BE2C (cell line): ENCODE results near the gene FMO1.

ENCODE experiments used
- DNase-seq: peaks from one replicate; pipeline ENCODE4 v3.0.0-alpha.2; 2020
- H3K27me3 ChIP-seq: fragments of 250-450 bp; sonication (Bioruptor Pico); 2 replicates; pipeline ENCODE4 v1.5.1; 2020; ENCODE audit warnings: mild to moderate bottlenecking
- H3K36me3 ChIP-seq: fragments of 250-450 bp; sonication (Bioruptor Pico); 2 replicates; pipeline ENCODE4 v1.5.1; 2020; ENCODE audit warnings: mild to moderate bottlenecking
- H3K4me1 ChIP-seq: fragments of 250-450 bp; sonication (Bioruptor Pico); 2 replicates; pipeline ENCODE4 v1.5.1; 2020
- H3K4me3 ChIP-seq: 2 replicates; pipeline ENCODE4 v1.5.1; 2011; ENCODE audit warnings: low read depth, low read length
- H3K9me3 ChIP-seq: fragments of 250-450 bp; sonication (Bioruptor Pico); 2 replicates; pipeline ENCODE4 v1.5.1; 2020
- TF ChIP-seq, protein P1 (sequence below): IDR thresholded peaks from 2 replicates; pipeline ENCODE4 v1.5.1; 2012; ENCODE audit warnings: mild to moderate bottlenecking, low read depth, low read length

FMO1 gene

DNA sequence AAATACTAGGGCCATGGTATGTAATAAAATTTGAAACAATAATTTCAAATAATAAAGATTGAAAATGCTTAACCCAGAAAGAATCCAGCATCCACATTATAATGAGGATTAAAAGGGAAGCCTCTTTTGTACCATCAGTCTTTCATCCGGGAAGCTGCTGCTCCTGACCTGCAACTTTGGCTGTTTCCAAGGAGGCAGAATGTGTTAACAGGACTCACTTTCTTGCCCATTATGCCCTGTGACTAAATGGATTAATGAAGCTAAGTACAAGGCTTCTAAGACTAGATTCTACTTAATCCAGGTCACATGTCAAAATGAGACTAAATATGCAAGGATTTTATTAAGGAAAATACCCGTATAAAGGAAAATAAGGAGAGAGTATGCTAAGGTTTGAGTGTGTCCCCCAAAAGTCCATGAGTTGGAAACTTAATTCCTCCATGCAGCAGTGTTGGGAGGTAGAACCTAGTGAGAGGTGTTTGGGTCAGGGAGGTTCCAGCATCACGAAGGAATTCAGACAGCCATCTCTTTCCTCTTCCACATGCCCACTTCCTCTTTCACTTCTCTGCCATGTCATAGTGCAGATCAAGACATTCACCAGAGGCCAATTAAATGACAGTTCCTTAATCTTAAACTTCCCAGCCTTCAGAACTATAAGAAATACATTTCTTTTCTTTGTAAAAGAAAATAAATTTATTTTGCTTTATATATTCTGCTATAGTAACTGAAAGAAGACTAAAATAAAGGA, 35.5 kb upstream of the FMO1 start:
- Histone ChIP-seq H3K36me3 (no peaks in the 10 kb centered on the region), H3K27me3 (no peaks in the 10 kb centered on the region), H3K4me3 (no peak overlapping the region), H3K4me1 (no peaks in the 10 kb centered on the region), H3K9me3 (no peaks in the 10 kb centered on the region)
- TF ChIP-seq, protein P1, sequence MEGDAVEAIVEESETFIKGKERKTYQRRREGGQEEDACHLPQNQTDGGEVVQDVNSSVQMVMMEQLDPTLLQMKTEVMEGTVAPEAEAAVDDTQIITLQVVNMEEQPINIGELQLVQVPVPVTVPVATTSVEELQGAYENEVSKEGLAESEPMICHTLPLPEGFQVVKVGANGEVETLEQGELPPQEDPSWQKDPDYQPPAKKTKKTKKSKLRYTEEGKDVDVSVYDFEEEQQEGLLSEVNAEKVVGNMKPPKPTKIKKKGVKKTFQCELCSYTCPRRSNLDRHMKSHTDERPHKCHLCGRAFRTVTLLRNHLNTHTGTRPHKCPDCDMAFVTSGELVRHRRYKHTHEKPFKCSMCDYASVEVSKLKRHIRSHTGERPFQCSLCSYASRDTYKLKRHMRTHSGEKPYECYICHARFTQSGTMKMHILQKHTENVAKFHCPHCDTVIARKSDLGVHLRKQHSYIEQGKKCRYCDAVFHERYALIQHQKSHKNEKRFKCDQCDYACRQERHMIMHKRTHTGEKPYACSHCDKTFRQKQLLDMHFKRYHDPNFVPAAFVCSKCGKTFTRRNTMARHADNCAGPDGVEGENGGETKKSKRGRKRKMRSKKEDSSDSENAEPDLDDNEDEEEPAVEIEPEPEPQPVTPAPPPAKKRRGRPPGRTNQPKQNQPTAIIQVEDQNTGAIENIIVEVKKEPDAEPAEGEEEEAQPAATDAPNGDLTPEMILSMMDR, result no peak
- DNase-seq, result no peak

DNA sequence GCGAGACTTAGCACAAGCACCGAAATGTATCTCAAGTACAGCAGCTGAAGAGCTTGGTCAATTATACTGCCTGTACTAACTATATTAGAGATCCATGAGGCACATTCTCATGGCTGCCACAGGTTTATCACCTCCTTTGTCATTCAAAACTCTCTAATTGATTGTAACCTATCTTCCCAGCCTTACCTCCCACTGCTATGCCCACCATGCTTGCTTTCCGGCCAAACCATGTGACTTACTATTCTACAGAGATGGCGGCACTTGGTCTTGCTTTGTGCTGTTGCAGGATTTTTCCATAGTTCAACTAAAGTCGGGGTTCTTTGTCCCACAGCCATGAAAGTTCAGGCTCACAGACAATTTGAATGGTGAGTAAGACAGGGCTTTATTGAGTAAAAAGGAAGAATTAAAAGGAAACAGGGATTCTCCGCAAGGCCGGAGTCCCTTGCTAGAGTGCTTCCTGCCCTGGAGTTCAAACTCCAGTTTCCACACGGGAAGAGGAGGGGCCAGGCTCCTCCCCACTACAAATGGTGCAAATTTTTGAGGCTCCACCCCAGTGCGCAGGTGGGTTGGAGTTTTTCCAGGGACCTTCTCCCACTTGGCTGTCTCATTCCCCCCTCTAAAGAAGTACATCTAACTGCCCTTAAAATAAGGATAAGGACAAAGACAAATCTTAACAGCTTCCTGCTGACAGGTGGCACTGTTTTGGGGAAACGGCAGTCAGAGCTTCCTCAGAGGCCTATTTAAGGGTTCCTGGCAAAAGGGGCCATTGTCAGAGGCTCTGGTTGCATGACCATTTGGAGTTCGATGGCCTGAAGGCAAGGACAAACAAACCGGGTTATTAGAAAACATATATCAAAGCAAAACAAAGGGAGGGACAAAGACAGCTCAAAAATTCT, 34.5 kb upstream of the FMO1 start:
- no peaks in the 10 kb centered on the region for H3K4me1 ChIP-seq
- DNase-seq, result no peak
- no peak overlapping the region for H3K4me3 ChIP-seq
- TF ChIP-seq, protein P1, result no peak
- no peaks in the 10 kb centered on the region for H3K9me3 ChIP-seq
- H3K27me3 ChIP-seq, result no peaks in the 10 kb centered on the region
- no peaks in the 10 kb centered on the region for H3K36me3 ChIP-seq

DNA sequence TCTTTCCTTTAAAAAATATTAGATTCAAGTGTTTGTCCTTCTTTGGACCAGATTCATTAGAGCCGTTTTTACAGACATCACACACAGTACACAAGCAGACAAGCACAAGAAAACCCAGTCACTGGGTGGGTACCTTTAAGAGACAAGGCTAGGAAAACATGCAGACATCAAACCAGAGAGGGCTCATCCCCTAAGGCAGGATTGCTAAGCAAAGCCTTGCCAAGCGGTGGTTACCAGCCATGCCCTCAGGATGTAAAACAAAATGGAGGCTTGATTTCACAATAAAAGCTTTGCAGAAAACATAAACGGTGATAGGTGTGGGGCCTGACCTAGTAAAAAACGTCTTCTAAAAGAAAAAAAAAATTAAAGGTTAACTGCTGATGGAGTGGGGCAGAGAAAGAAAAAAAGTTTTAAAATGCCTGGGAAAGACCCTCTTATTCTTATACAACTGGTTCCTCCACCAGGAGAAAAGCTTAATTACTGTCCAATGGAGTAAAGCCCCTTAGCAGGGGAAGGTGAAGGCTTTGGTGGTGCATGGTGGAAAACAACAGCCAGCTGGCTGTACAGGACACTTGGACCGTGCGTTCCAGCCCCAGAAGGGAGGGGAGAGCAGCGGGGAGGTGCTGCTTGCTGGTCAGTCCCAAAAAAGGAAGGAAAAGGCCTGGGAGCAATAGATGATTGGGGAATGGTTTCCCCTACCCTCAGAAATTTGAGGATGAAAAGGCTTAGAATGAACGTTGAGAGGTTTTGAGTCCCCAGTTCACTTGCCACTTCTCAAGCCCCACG, 30.4 kb upstream of the FMO1 start:
- no peaks in the 10 kb centered on the region for H3K4me1 ChIP-seq
- TF ChIP-seq, protein P1, result no peak
- DNase-seq, result no peak
- H3K27me3 ChIP-seq, result no peaks in the 10 kb centered on the region
- no peak overlapping the region for H3K4me3 ChIP-seq
- no peaks in the 10 kb centered on the region for H3K9me3 ChIP-seq
- H3K36me3 ChIP-seq, result no peaks in the 10 kb centered on the region

- H3K4me3 ChIP-seq, result no peak overlapping the region
- no peaks in the 10 kb centered on the region for H3K9me3 ChIP-seq
- H3K36me3 ChIP-seq, result no peaks in the 10 kb centered on the region
- TF ChIP-seq, protein P1, result no peak
- no peak for DNase-seq
- no peaks in the 10 kb centered on the region for H3K27me3 ChIP-seq
- H3K4me1 ChIP-seq, result no peaks in the 10 kb centered on the region
Measured at GRCh38 chr1:171218661-171219060, 29.6 kb upstream of the FMO1 start.

DNA sequence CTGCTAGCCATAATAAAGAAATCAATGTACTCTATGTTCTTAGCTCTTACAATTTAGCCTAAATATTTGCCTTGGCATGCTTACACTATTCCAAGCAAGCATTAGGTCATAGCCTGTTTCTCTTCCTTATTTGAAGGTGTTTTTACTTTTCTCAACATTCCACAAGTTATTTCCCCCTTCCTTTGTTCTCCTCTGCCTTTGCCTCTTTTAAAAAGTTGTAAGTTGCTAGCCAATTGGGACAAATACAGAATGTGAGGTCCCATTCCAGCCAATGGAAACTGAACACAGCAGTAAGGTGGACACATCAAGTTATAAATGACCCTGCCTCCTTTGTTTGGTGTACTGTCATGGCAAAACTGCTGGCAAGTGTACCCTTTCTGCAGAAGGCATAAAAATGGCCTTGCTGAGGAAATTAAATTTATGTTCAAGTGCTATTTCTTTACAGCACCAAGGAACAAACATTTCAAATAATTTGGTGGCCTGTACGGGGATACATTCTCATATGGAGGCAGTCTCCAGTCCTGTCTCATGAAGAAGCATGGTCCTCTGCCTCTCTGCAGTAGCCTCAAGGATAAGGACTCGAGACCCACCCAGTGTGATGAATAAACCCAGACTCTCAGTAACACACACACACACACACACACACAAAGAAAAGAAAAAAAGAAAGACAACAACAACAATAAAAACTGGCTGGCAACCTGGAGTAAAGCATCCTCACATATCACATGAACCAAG, 28.8 kb upstream of the FMO1 start:
- Histone ChIP-seq H3K4me1 (no peaks in the 10 kb centered on the region), H3K9me3 (no peaks in the 10 kb centered on the region), H3K36me3 (no peaks in the 10 kb centered on the region), H3K4me3 (no peak overlapping the region), H3K27me3 (no peaks in the 10 kb centered on the region)
- no peak for DNase-seq
- TF ChIP-seq, protein P1, result no peak
